Measurements from ENCODE around the gene IDS.

Gene IDS

GRCh38 chrX:149455934-149456333 lies 49.2 kb downstream of the IDS start:
- DNase-seq = no peak

GRCh38 chrX:149453906-149454822 lies 50.9 kb downstream of the IDS start:
- DNase-seq = no peak

- no peak for DNase-seq
These were observed 52.1 kb downstream of the IDS start for GRCh38 chrX:149453030-149453429.

GRCh38 chrX:149433451-149433850 lies 71.7 kb downstream of the IDS start:
- no peak for DNase-seq

DNA sequence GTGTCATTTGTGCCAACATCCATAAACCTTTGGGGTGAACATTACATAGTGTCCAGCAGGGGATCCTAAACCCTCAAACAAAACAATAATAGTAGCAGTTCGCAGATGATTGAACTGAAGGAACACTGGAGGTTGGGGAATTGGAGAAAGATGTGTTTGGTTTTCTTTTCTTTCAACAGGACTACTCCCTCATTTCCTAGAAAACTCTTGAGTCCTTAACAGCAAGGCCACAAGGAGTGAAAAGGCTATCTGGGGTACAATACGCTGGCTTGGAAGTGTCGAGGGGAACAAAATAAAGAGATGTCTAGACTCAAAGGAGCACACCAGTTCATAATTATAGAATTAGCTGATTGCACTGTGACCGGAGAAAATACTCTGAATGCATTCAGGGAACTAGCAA lies 72.1 kb downstream of the IDS start:
- no peak for DNase-seq
